H1 (cell line): Measurements from ENCODE around the gene SLC4A7. TPM values are rescaled to one million over a fixed set of nuclear protein-coding genes. Genes with fewer than 3 reads are reported as not detected.

Experiments
- CEBPB ChIP-seq: IDR thresholded peaks from 2 replicates; pipeline ENCODE4 v1.6.1; 2012; ENCODE audit warnings: low read depth, low read length
- CHD2 ChIP-seq: IDR thresholded peaks from 2 replicates; pipeline ENCODE4 v1.6.1; 2012; ENCODE audit warnings: low read length, improper control_type of control experiment
- POU5F1 ChIP-seq: IDR thresholded peaks from 2 replicates; pipeline ENCODE4 v1.6.1; 2011; ENCODE audit warnings: low read depth, mild to moderate bottlenecking, low read length, moderate library complexity
- RNF2 ChIP-seq: fragments of 200-900, 300-1000 bp; sonication (generic); IDR thresholded peaks from 2 replicates; pipeline ENCODE4 v1.7.1; 2016; ENCODE audit warnings: borderline replicate concordance, low read depth, mild to moderate bottlenecking, antibody characterized with exemption, low read length; ENCODE audit not compliant: poor library complexity, severe bottlenecking; ENCODE audit errors: missing control alignments
- TAF7 ChIP-seq: optimal IDR thresholded peaks from 2 replicates; pipeline ENCODE3; 2011; ENCODE audit warnings: low read depth, mild to moderate bottlenecking, inconsistent platforms, low read length, moderate library complexity, borderline replicate concordance
- YY1 ChIP-seq: IDR thresholded peaks from 2 replicates; pipeline ENCODE4 v1.6.1; 2011; ENCODE audit warnings: low read depth, mild to moderate bottlenecking, low read length
- polyA plus RNA-seq, 7 experiments: library from polyadenylated mRNA; depleted of rRNA in 3 of 7; stranded (reverse) in 5 of 7; unstranded in 2 of 7; fragments of >200 nt in 5 of 7; fragments of 200-250 nt in 2 of 7; gene quantifications; 1 replicate in 5 of 7; 2 replicates in 1 of 7; 4 replicates in 1 of 7; pipeline versions ENCODE4 v1.2.1 to v1.2.3, GENCODE V29; 2011 to 2013; ENCODE audit warnings: missing spikeins in 2 of 7, mixed read lengths in 2 of 7
- total RNA-seq: library from RNA; stranded (reverse); fragmentation: NEBNext Ultra II Directional; extraction: Animal tissue kit (Norgen Biotek cat#: 25700); gene quantifications from 2 replicates; pipeline ENCODE4 v1.2.1, GENCODE V29; 2021
- TF ChIP-seq, protein P1 (sequence below): fragments of 300-600 bp; sonication (generic); IDR thresholded peaks from 2 replicates; pipeline ENCODE4 v1.7.1; 2012; ENCODE audit warnings: low read length, moderate library complexity, mild to moderate bottlenecking, inconsistent platforms; ENCODE audit not compliant: insufficient replicate concordance

SLC4A7 gene
- total and polyA plus RNA-seq, 2 of the 8 experiments (the other 6 are each of a cell fraction or from before 2014, with no cell fraction given), result 14.9 to 70.5 TPM

DNA sequence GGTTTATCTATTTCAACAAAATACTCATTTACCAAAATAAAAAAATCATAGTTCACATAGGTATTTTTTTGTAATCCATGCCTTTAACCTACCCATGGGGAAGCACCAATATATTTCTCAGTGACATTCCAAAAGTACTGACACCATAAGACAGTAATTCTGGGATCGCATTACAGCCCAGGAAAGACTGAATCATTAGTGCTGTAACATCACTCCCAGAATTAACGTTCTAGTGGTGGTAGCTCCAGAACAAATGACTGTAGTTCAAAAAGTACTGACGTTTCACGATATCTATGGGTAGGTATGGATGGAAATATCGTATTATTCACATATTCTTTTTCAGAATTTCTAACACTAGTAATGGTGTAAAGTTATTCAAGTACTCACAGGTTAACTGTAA is 60.7 kb downstream of the SLC4A7 start (continued):
- TF ChIP-seq, protein P1, sequence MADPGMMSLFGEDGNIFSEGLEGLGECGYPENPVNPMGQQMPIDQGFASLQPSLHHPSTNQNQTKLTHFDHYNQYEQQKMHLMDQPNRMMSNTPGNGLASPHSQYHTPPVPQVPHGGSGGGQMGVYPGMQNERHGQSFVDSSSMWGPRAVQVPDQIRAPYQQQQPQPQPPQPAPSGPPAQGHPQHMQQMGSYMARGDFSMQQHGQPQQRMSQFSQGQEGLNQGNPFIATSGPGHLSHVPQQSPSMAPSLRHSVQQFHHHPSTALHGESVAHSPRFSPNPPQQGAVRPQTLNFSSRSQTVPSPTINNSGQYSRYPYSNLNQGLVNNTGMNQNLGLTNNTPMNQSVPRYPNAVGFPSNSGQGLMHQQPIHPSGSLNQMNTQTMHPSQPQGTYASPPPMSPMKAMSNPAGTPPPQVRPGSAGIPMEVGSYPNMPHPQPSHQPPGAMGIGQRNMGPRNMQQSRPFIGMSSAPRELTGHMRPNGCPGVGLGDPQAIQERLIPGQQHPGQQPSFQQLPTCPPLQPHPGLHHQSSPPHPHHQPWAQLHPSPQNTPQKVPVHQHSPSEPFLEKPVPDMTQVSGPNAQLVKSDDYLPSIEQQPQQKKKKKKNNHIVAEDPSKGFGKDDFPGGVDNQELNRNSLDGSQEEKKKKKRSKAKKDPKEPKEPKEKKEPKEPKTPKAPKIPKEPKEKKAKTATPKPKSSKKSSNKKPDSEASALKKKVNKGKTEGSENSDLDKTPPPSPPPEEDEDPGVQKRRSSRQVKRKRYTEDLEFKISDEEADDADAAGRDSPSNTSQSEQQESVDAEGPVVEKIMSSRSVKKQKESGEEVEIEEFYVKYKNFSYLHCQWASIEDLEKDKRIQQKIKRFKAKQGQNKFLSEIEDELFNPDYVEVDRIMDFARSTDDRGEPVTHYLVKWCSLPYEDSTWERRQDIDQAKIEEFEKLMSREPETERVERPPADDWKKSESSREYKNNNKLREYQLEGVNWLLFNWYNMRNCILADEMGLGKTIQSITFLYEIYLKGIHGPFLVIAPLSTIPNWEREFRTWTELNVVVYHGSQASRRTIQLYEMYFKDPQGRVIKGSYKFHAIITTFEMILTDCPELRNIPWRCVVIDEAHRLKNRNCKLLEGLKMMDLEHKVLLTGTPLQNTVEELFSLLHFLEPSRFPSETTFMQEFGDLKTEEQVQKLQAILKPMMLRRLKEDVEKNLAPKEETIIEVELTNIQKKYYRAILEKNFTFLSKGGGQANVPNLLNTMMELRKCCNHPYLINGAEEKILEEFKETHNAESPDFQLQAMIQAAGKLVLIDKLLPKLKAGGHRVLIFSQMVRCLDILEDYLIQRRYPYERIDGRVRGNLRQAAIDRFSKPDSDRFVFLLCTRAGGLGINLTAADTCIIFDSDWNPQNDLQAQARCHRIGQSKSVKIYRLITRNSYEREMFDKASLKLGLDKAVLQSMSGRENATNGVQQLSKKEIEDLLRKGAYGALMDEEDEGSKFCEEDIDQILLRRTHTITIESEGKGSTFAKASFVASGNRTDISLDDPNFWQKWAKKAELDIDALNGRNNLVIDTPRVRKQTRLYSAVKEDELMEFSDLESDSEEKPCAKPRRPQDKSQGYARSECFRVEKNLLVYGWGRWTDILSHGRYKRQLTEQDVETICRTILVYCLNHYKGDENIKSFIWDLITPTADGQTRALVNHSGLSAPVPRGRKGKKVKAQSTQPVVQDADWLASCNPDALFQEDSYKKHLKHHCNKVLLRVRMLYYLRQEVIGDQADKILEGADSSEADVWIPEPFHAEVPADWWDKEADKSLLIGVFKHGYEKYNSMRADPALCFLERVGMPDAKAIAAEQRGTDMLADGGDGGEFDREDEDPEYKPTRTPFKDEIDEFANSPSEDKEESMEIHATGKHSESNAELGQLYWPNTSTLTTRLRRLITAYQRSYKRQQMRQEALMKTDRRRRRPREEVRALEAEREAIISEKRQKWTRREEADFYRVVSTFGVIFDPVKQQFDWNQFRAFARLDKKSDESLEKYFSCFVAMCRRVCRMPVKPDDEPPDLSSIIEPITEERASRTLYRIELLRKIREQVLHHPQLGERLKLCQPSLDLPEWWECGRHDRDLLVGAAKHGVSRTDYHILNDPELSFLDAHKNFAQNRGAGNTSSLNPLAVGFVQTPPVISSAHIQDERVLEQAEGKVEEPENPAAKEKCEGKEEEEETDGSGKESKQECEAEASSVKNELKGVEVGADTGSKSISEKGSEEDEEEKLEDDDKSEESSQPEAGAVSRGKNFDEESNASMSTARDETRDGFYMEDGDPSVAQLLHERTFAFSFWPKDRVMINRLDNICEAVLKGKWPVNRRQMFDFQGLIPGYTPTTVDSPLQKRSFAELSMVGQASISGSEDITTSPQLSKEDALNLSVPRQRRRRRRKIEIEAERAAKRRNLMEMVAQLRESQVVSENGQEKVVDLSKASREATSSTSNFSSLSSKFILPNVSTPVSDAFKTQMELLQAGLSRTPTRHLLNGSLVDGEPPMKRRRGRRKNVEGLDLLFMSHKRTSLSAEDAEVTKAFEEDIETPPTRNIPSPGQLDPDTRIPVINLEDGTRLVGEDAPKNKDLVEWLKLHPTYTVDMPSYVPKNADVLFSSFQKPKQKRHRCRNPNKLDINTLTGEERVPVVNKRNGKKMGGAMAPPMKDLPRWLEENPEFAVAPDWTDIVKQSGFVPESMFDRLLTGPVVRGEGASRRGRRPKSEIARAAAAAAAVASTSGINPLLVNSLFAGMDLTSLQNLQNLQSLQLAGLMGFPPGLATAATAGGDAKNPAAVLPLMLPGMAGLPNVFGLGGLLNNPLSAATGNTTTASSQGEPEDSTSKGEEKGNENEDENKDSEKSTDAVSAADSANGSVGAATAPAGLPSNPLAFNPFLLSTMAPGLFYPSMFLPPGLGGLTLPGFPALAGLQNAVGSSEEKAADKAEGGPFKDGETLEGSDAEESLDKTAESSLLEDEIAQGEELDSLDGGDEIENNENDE, result no peak
- TF ChIP-seq TAF7, result no peak
- TF ChIP-seq CHD2, result no peak
- no peak for TF ChIP-seq POU5F1
- TF ChIP-seq YY1, result no peak
- TF ChIP-seq CEBPB, result no peak
- TF ChIP-seq RNF2, result no peak
